ENCODE data around the gene LRBA.

GRCh38 chr4:150987204-150987603, 27.9 kb downstream of the LRBA start:
- TF ChIP-seq POLR2A (IDR thresholded peaks at IDR 0.05; ENCODE audit: low read depth, low read length) = no peak
- no peak for TF ChIP-seq POLR2AphosphoS5 (IDR thresholded peaks at IDR 0.05; ENCODE audit: low read depth, low read length)
- TF ChIP-seq TAF1 (IDR thresholded peaks at IDR 0.05; ENCODE audit: low read depth, low read length) = no peak

Measured in GM12891 (cell line).